ENCODE data around the gene NNT. TPM values are rescaled to one million over a fixed set of nuclear protein-coding genes. Genes with fewer than 3 reads are reported as not detected.

The NNT gene
- total and polyA plus RNA-seq, 2 of the 13 experiments (the other 11 are each of a cell fraction or from before 2014, with no cell fraction given), result 21.1 to 58.0 TPM

- Histone ChIP-seq H4K20me1 (ENCODE audit: insufficient read depth, low read length) (no peaks in the 10 kb centered on the region), H3K36me3 (replicated peaks in 1 of 2; ENCODE audit: control insufficient read depth in 1 of 2, insufficient read depth in 2 of 2, low read length in 2 of 2) (no peaks in the 10 kb centered on the region; a peak in 1 of 5 replicates), H3K4me3 (replicated peaks in 1 of 3; ENCODE audit: insufficient read depth in 1 of 3, low read depth in 2 of 3, low read length in 3 of 3) (no peak overlapping the region), H3K9me3 (ENCODE audit: low read length) (no peaks in the 10 kb centered on the region), H3K9ac (ENCODE audit: insufficient read depth, low read depth, low read length) (no peak overlapping the region), H3K4me1 (ENCODE audit: insufficient read depth, low read length) (no peaks in the 10 kb centered on the region), H3K27ac (ENCODE audit: extremely low read length, insufficient read depth, low read length) (no peak overlapping the region), H3K27me3 (ENCODE audit: control insufficient read depth in 1 of 2, insufficient read depth in 2 of 2, low read length in 2 of 2) (no peaks in the 10 kb centered on the region), H3K4me2 (ENCODE audit: low read depth, low read length) (no peak overlapping the region), H3K79me2 (ENCODE audit: insufficient read depth, low read length) (no peaks in the 10 kb centered on the region), H2AFZ (ENCODE audit: low read length) (no peak overlapping the region)
- CTCF ChIA-PET (ENCODE audit: low intra/inter-chr PET ratio, low total read pairs), result no interaction called here
- in situ Hi-C loops (cut with HindIII; ENCODE audit: extremely low pct_ligation_motif_present, low pct_unique_long_range_greater_than_20kb), result no loop called here
- 84% methylated on average over 4 of the region's 4 CpGs for WGBS (ENCODE audit: low lambda C conversion rate)
- POLR2A ChIA-PET, result no interaction called here
- no peak for ATAC-seq
- intact Hi-C loops (cut with micrococcal nuclease; ENCODE audit: unreplicated experiment), result no loop called here
- FAIRE-seq, result no peak
- no TSS peak for BruUV-seq (replicated peaks)
- DNase-seq (ENCODE audit: low spot score), result no peak
- no peak for TF ChIP-seq YEATS4 (CRISPR knock-in tag; IDR thresholded peaks at IDR 0.05; ENCODE audit: borderline replicate concordance)
- TF ChIP-seq JUND (CRISPR knock-in tag; IDR thresholded peaks at IDR 0.05), result no peak
- TF ChIP-seq MAFK (conservative IDR thresholded peaks at IDR 0.05 in 1 of 2, IDR thresholded peaks at IDR 0.05 in 1 of 2; ENCODE audit: low read length in 2 of 2), result peak in 1 of 2 experiments; percentile 50; a peak in 2 of 4 replicates
- 0 out of 2 replicates have a peak, but pooled peaks have one; percentile 36 for TF ChIP-seq MAFF (IDR thresholded peaks at IDR 0.05; ENCODE audit: low read depth, low read length)
- TF ChIP-seq TEF (CRISPR knock-in tag; IDR thresholded peaks at IDR 0.05), result no peak
- no peak for TF ChIP-seq RBM39 (IDR thresholded peaks at IDR 0.05; ENCODE audit: low read depth, low read length, poor library complexity, severe bottlenecking)
- TF ChIP-seq ESRRA (CRISPR knock-in tag; IDR thresholded peaks at IDR 0.05; ENCODE audit: low read depth), result no peak
- no peak for TF ChIP-seq ZNF720 (CRISPR knock-in tag; IDR thresholded peaks at IDR 0.05)
Measured at GRCh38 chr5:43569236-43569746, 33.7 kb upstream of the NNT start.

All from HepG2 (cell line).